T-helper 1 cell treated with Interleukin-12 subunit alpha and Interleukin-12 subunit beta and Interleukin-4 antibody, amounts not matched to agents 30 ng/mL and 1 ng/mL, for 36 hours (primary cell): ENCODE data around the gene NUP214. TPM values are rescaled to one million over a fixed set of nuclear protein-coding genes. Genes with fewer than 3 reads are reported as not detected.
"Not testable (repeated sequence)": the region's sequence is repeated elsewhere in the genome, so short reads cannot be mapped to it uniquely, and the experiment has no call there.

Experiments used
- intact Hi-C: fragments of 100-400 bp; cut with micrococcal nuclease; formaldehyde crosslinking; loops from one replicate; pipeline ENCODE4 v1.15.1; 2024
- total RNA-seq: library from RNA; stranded (reverse); gene quantifications from 2 replicates; pipeline ENCODE4 v1.2.3, GENCODE V29; 2022

Gene NUP214
- total RNA-seq, 1 donor from 2014 or later, result 78.4 TPM

GRCh38 chr9:131160416-131161112 is 35.2 kb downstream of the NUP214 start:
- intact Hi-C loops, result no loop called here

GRCh38 chr9:131161585-131161984 is 36.2 kb downstream of the NUP214 start:
- intact Hi-C loops, result no loop called here

DNA sequence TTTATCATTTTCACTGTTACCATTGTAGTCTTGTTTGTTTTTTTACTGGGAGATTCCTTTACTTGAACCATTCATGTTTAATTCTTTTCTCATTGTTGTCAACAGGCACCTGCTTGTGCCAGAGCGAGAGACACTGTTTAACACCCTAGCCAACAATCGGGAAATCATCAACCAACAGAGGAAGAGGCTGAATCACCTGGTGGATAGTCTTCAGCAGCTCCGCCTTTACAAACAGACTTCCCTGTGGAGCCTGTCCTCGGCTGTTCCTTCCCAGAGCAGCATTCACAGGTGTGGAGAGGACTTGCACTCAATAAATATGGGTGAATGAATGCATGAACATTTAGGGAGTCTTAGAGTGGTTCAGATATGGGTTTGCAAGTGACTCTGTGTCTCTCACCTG is 37.5 kb downstream of the NUP214 start:
- intact Hi-C loops, result no loop called here

- intact Hi-C loops, result no loop called here
These were observed 40.1 kb downstream of the NUP214 start for GRCh38 chr9:131165523-131165922.

GRCh38 chr9:131167146-131167692 is 41.8 kb downstream of the NUP214 start:
- intact Hi-C loops, result no loop called here

DNA sequence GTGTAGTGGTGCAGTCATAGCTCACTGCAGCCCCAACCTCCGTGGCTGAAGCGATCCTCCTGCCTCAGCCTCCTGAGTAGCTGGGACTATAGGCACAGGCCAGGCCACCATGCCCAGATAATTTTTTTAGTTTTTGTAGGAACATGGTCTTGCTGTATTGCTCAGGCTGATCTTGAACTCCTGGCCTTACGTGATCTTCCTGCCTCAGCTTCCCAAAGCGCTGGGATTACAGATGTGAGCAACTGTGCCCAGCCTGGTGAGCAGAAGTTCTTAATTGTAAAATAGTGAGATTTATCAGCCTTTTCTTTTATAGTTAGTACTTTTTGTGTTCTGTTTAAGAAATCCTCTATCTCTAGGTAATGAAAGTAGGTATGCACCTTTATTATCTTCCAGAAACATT is 42.5 kb downstream of the NUP214 start:
- intact Hi-C loops, result no loop called here

DNA sequence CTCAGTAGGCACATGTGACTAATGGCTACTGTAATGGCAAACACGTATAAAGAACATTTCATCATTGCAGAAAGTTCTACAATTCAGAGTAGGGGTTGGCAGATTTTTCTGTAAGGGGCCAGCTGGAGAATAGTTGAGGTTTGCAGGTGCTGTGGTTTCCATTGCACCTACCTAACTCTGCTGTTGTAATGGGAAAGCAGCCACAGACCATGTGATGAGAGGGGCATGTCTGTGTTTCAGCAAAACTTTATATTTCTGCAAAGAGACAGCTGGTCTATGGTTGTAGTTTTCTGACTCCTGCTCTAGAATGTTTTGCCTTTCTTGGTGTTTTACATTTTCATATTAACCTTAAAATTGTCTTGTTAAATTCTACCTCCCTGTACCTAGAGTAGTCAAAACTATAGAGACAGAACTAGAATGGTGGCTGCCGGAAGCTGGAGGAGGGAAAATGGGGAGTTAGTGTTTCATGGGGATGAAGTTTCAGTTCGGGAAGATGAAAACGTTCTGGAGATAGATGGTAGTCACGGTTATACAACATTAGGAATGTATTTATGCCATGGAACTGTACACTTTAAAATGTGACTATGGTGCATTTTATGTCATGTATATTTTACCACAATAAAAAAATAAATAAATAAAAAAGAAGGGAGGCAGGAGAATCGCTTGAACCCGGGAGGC is 44.3 kb downstream of the NUP214 start:
- intact Hi-C loops, result loop anchor here (10.0 kb wide), 1 partner anchor 115 kb away; no protein-coding TSS in a partner anchor

DNA sequence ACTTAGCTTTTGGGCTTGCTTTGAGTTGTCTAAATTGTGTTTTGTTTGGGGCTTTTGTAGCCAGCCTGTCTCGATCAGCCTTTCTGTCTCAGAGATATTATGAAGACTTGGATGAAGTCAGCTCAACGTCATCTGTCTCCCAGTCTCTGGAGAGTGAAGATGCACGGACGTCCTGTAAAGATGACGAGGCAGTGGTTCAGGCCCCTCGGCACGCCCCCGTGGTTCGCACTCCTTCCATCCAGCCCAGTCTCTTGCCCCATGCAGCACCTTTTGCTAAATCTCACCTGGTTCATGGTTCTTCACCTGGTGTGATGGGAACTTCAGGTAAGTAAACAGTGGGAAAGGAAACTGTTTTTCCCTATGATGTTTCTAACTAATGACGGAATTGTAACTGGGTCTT is 48.6 kb downstream of the NUP214 start:
- intact Hi-C loops, result loop anchor here (10.0 kb wide), 1 partner anchor 119 kb away; no protein-coding TSS in a partner anchor

GRCh38 chr9:131174681-131175239 is 49.4 kb downstream of the NUP214 start:
- intact Hi-C loops, result loop anchor here (10.0 kb wide), 1 partner anchor 120 kb away; no protein-coding TSS in a partner anchor

DNA sequence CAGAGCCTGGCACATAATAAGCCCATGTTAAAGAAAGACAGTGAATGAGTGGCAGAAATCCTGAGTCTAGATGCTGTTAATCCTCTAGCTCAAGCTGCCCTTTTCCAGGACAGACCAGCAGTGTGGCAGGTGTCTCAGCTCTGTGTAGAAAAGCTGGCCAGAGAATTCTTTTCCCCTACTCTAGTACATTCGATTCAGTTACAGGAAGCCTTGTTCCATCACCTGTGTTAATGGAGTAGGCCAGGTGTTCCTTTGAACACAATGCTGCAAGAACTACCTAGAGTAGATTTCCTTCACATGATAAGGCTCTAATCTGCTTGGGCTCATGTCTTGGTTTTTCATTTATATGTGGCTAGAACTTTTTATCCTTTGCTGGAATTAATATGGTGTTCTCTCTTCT is 52.5 kb downstream of the NUP214 start:
- intact Hi-C loops, result loop anchor here (1.0 to 10.0 kb wide), 6 partner anchors 60 to 158 kb away; no protein-coding TSS in a partner anchor

- intact Hi-C loops, result loop anchor here (1.0 to 10.0 kb wide), 6 partner anchors 60 to 158 kb away; no protein-coding TSS in a partner anchor
These were observed 53.0 kb downstream of the NUP214 start for GRCh38 chr9:131178382-131178781.

GRCh38 chr9:131178926-131179325 is 53.5 kb downstream of the NUP214 start:
- intact Hi-C loops, result loop anchor here (1.0 to 10.0 kb wide), 6 partner anchors 59 to 157 kb away; no protein-coding TSS in a partner anchor

DNA sequence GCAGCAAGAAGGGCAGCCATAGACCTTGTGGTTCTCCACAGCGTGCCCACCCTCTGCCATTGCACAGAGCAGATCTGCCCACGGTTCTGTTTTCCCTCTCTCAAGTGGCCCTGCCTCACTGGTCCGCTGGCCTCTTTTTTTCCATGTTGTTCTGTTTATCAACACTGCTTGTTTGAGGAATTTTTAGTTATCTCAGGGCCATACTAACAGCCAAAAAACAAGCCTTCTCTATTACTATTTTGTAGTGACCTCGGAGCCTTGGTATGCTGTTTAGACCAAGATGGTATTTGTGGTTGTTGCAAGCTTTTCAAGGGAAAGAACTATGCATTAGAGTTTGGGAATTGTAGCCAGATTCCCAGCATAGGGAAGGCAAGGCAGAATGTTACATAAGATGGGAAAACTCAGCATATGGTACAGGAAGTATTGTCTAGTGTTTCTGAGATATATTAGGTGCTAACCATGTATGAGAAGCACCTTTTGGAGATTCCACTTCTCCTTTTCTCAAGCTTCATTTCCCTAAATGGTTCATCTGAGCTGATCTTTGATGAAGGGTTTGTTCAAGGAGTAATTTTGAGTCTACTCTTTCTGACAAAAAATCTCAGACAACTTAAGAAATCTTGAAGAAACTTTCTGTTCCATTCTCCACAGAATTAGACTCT is 54.3 kb downstream of the NUP214 start:
- intact Hi-C loops, result loop anchor here (10.0 kb wide), 1 partner anchor 125 kb away; no protein-coding TSS in a partner anchor

GRCh38 chr9:131180454-131180853 is 55.1 kb downstream of the NUP214 start:
- intact Hi-C loops, result no loop called here

GRCh38 chr9:131181091-131181681 is 55.8 kb downstream of the NUP214 start:
- intact Hi-C loops, result no loop called here

DNA sequence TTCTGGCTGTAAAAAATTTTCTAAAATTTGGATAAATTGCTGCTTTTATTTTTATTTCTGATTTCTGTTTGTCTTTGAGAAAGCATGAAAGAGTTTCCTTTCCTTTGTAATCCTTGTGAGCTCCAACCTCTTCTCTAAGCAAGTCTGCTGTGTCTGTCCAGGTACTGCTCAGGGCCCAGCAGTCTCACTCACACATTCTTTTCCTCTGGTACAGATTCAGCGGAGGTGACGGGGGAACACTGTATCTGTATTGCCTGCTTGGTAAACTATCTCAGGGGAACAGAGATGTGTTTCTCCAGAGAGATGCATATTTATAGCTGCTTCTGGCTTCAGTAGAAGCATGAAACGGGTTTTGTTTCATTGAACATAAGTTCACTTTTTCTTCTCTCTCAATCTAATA is 60.5 kb downstream of the NUP214 start:
- intact Hi-C loops, result no loop called here

GRCh38 chr9:131186622-131187021 is 61.2 kb downstream of the NUP214 start:
- intact Hi-C loops, result no loop called here

DNA sequence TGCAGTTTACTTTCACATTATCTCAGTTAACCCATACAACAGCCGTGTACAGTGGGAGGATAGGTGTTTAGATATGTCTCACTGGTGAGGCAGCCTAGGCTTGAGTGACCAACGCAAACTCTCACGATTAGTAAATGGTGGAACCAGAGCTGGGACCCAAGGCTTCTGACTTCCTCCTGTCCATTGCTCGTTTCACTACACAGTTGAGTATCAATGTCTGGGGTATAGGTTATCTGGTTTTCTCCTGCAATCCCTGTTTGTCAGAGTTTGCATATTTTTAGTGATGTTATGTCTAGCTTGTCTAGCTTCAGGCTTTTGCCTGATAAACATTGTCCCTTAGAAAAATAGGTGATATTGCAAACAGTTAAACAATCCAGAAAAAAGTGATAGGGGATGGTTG is 62.6 kb downstream of the NUP214 start:
- intact Hi-C loops, result no loop called here

DNA sequence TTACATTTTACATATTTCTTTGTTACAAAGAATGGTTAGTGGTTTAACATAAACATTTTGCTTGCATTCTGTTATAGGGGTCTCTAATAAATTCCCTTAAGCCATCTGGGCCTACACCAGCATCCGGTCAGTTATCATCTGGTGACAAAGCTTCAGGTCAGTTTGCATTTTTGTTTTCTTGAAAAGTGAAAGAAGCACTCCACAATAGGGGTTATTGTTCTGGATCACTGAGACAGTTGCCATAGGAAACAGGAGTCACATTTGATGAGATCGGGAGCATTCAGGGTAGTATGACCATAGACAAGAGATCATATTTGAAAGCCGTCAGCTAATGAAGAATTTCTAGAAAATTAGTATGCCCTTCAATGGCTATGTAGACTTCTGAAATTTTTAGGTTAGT is 63.6 kb downstream of the NUP214 start:
- intact Hi-C loops, result no loop called here

GRCh38 chr9:131190191-131190590 is 64.8 kb downstream of the NUP214 start:
- intact Hi-C loops, result no loop called here

- intact Hi-C loops, result not testable (repeated sequence)
These were observed 65.6 kb downstream of the NUP214 start for GRCh38 chr9:131191032-131191431.
